ENCODE data around the gene AOC1.

DNA sequence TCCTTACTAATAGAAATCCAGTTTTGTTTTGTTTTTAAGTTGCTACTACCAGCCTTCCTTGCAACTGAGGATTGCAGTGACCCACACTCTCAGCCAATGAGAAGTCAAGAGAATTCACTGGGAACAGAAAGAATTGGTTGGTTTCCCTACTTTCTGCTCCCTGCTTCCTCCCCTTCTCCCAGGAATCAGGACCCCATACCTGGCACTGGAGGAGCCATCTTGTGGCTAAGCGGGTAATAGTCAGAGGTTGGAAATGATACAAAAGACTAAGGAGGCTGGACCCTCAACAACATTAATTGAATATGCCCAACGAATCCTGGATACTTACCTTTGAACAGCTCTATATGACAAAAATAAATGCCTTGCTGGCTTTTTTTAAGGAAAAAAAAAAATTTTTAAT, 45.5 kb upstream of the AOC1 start:
- TF ChIP-seq TAF1 (IDR thresholded peaks at IDR 0.05; ENCODE audit: low read depth) (no peak), POLR2AphosphoS5 (IDR thresholded peaks at IDR 0.05) (no peak), EP300 (conservative IDR thresholded peaks at IDR 0.05; ENCODE audit: poor library complexity, severe bottlenecking) (no peak), EZH2 (IDR thresholded peaks at IDR 0.05; ENCODE audit: borderline replicate concordance, insufficient read depth, low read length, poor library complexity, severe bottlenecking) (no peak), RAD21 (conservative IDR thresholded peaks at IDR 0.05) (no peak), MXI1 (conservative IDR thresholded peaks at IDR 0.05; ENCODE audit: poor library complexity, severe bottlenecking) (no peak), SMC3 (conservative IDR thresholded peaks at IDR 0.05; ENCODE audit: poor library complexity) (no peak)
- TF ChIP-seq, protein P1, sequence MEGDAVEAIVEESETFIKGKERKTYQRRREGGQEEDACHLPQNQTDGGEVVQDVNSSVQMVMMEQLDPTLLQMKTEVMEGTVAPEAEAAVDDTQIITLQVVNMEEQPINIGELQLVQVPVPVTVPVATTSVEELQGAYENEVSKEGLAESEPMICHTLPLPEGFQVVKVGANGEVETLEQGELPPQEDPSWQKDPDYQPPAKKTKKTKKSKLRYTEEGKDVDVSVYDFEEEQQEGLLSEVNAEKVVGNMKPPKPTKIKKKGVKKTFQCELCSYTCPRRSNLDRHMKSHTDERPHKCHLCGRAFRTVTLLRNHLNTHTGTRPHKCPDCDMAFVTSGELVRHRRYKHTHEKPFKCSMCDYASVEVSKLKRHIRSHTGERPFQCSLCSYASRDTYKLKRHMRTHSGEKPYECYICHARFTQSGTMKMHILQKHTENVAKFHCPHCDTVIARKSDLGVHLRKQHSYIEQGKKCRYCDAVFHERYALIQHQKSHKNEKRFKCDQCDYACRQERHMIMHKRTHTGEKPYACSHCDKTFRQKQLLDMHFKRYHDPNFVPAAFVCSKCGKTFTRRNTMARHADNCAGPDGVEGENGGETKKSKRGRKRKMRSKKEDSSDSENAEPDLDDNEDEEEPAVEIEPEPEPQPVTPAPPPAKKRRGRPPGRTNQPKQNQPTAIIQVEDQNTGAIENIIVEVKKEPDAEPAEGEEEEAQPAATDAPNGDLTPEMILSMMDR (IDR thresholded peaks at IDR 0.05; ENCODE audit: poor library complexity, severe bottlenecking) = no peak
- TF ChIP-seq, protein P2, sequence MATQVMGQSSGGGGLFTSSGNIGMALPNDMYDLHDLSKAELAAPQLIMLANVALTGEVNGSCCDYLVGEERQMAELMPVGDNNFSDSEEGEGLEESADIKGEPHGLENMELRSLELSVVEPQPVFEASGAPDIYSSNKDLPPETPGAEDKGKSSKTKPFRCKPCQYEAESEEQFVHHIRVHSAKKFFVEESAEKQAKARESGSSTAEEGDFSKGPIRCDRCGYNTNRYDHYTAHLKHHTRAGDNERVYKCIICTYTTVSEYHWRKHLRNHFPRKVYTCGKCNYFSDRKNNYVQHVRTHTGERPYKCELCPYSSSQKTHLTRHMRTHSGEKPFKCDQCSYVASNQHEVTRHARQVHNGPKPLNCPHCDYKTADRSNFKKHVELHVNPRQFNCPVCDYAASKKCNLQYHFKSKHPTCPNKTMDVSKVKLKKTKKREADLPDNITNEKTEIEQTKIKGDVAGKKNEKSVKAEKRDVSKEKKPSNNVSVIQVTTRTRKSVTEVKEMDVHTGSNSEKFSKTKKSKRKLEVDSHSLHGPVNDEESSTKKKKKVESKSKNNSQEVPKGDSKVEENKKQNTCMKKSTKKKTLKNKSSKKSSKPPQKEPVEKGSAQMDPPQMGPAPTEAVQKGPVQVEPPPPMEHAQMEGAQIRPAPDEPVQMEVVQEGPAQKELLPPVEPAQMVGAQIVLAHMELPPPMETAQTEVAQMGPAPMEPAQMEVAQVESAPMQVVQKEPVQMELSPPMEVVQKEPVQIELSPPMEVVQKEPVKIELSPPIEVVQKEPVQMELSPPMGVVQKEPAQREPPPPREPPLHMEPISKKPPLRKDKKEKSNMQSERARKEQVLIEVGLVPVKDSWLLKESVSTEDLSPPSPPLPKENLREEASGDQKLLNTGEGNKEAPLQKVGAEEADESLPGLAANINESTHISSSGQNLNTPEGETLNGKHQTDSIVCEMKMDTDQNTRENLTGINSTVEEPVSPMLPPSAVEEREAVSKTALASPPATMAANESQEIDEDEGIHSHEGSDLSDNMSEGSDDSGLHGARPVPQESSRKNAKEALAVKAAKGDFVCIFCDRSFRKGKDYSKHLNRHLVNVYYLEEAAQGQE (IDR thresholded peaks at IDR 0.05; ENCODE audit: borderline replicate concordance) = no peak
